ENCODE data around the gene KIFBP.

The KIFBP gene

DNA sequence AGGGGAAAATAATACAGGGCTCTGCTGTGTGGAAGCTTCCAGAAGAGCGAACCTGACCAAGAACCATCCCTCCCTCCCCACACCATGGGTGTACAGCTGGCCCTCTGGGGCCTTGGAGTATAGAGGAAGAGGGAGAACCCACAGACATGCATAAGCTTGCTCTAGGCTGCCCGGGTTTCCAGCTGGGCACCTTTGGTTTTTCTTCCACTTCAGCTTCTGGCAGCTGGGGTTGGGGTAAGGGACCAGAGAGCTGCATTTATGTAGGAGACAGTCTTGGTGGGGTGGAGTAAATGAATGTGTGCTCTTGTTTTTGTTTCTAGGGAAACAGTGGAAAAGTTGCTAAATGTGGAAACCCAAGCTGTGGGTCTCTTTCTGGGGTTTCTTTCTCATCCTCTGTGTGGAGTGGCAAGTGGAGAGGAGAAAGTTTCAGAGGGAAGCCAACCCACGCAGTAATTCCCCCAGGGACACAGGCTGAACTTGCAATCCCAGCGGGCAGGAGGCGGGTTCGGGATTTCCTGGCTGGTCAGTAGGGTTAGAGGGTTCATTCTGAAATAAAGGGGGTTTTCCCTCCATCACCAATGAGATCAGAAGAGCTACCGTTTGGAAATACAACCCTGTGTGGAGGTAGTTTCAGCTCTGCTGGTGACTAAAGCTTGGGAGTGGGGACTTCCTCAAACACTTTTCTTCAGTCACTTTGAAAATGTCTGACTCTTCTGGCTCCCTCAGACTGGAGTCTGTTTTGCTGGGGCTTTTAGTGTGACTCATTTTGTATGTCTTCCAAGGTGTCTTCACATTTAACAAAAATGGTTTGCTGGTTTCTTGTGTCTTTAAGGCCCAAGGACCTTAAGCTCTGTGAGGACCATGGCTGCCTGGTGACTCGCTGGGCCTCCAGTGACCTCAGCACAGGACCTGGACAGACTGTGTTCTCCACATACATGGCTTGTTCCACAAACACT lies 77.1 kb downstream of the KIFBP start:
- ATAC-seq (replicated peaks) (peak; percentile 77 to 80), DNase-seq (peak; percentile 88)
- Mint-ChIP-seq H3K27me3 (no peaks in the 10 kb centered on the region), H3K27ac (peak overlapping the region; percentile 99), H3K9me3 (no peaks in the 10 kb centered on the region), H3K36me3 (no peaks in the 10 kb centered on the region), H3K4me3 (peak overlapping the region; percentile 63 to 64), H3K4me1 (peaks cover 39 to 51% of the 10 kb centered on the region in 2 donors)
